ENCODE measurements around the gene DTNA. TPM values are rescaled to one million over a fixed set of nuclear protein-coding genes. Genes with fewer than 3 reads are reported as not detected.

Gene DTNA
- polyA plus RNA-seq, 3 donors: 17.6 to 25.3 (median 21.6) TPM

DNA sequence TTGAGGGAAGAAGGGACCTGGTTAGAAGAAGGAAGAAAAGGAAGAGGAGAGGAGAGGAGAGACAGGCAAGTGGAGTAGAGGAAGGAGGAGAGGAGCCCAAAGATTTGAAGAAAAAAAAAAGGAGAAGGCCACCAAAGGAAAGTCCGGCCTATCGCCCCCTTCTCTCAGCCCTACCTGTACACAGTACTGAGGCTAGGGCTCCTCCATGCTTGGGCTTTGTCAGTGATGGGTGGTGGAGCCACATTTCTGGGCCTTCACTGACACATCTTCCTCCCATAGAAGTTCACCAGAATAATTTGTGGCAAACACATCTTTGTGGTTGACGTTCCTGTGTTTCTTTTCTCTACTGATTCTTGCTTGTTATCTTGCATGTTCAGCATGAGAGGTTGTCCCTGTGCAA lies 125.4 kb downstream of the DTNA start:
- no peak for DNase-seq (ENCODE audit: extremely low read depth in 1 of 11, low read depth in 9 of 11, low spot score in 4 of 11)

DNA sequence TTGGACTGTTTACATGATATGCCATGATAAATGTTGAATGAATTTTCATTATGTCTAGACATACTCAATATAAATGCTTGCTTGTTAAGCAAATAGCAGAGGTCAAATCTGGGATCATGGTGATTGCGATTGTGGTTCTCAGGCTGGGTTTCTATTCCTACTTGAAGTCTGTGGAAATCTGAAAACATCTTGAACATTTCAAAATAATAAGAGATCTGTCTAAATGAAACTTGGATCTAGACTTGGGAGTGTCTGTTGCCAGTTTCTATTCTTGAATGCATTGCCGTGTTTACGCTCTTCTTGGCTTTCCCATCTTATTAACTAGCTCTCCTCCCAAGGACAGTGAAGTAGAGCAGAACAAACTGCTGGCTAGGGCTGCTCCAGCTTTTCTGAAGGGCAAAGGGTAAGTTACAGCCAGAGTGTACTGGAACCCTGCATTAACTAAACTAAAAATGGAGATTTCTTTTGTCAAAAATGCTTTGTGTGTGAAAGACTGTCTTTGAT lies 127.7 kb downstream of the DTNA start:
- DNase-seq (ENCODE audit: extremely low read depth in 1 of 11, low read depth in 9 of 11, low spot score in 4 of 11): peak in 6 of 11 donors; percentile 15 to 50 (median 22)

DNA sequence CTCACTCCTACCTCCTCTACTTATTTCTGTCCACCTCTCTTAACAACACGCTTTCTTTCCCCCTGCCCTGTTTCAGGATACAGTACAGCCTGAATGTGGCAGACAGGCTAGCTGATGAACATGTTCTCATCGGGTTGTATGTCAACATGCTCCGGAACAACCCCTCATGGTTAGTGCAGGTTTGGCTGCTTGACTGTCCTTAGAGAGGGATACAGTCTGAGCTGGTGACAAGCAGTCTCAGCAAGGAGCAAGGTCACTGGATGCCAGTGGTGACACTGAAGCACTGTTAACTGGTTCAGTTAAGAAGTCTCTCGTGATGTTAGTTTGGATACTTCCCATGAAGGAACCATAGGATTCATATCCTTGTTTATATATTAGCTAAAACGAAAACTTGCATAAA lies 128.6 kb downstream of the DTNA start:
- DNase-seq (ENCODE audit: extremely low read depth in 1 of 11, low read depth in 9 of 11, low spot score in 4 of 11): no peak

DNA sequence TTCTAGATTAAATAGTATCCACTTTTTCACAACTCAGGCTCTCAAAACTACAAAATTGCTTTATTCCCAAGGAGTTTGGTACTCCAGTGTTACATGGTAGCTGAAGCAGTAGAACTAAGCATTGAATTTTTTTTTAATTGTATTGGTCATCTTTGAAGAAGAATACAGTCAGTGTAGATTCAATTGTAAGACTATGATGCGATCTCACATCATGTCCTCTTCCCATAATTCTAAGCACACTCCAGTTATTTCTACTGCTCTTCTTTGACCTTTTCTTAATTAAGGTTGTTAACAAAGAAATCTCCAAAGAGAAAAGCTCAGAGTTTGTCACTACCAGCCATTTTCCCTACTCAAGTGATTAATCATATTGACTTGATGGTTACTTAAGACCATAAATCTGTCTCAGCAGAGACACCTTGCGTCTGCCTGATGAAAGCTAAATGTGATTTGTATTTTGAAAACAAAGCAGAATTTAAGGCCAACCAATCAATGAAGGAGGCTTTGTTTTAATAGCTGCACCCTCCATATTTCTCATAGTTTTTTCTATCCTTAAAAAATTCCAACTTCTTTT lies 130.2 kb downstream of the DTNA start:
- DNase-seq (ENCODE audit: extremely low read depth in 1 of 11, low read depth in 9 of 11, low spot score in 4 of 11): no peak

DNA sequence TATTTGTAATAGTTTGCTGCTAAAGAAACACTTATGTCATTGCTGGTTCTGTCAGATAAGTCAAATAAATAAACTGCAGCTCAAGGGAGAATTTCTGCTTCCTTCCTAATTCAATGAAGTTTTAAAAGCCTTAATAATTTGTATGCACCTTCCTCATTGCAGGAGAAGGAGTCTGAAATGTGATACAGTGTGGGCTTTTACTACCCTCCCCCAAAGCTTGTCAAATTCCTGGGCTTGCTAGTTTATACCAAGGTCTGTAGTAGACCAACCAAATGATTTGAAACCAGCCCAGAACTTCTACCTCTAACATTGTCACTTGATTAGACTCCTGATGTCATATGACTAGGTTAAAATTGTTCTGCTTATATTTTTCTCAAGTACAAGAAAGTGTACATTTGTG lies 131.8 kb downstream of the DTNA start:
- peak in 1 of 11 donors; percentile 19 for DNase-seq (ENCODE audit: extremely low read depth in 1 of 11, low read depth in 9 of 11, low spot score in 4 of 11)

DNA sequence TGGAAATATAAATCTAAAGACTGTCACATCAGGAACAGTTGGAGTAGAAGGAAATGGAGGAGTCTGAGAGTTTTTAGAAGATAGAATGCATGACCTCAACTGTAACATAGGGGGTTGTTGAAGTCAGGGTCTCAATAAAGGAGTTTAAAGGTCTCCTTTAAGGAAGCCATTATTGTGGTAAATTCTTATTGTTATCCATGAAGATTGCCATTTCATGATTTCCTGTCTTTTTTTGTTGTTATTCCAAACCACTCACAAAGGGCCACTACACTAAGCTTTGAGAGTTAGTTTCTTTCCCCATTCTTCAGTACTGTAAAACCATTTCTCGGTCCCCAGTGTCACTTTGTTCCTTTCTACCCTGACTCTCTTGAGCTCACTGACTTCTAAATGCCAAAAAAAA lies 134.0 kb downstream of the DTNA start:
- DNase-seq (ENCODE audit: extremely low read depth in 1 of 11, low read depth in 9 of 11, low spot score in 4 of 11): no peak

DNA sequence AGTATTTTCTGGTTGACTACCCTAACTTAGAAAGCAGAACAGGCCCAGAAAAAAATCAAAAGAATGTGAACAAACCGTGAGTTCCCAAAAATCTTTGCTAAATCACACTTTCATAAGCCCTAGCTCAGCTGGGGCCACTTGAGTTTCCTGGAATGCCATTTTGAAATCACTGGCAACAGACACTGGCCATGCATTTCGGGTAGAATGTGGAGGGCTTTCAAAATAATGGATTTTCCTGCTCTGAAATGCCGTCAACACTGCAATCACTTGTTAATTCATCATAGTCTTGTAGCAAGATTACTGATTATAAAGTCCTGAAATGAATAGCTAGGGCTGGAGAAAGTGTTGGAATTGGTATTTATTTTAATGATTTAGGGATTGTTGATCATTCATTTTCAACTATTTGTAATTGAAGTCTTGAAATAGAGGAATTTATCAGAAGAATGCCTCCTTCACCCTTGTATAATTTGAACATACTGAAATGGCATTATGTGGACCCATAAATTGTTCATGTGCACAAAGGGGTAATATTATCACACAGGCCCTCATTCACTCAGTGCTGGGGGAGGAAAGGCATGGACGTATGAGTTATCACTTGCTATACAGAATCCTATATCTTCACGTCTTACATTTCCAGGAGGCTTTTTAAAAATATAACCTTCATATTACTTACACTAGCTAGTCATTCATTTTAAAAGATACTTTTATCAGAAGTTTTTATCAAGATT lies 134.8 kb downstream of the DTNA start:
- DNase-seq (ENCODE audit: extremely low read depth in 1 of 11, low read depth in 9 of 11, low spot score in 4 of 11): no peak

DNA sequence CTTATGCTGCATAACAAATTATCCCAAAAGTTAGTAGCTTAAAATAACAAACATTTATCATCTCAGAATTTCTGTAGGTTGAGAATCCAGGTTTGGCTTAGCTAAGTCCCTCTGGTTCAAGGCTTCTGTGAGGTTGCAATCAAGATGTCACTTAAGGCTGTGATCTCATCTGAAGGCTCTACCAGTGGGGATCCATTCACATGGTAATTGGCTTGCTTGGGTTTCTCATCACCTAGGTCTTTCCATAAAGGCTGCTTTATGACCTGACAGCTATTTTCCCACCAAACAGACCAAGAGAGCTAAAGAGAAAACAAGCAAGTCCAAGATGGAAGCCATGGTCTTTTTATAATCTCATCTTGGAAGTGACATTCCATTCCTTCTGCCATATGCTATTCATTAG lies 137.3 kb downstream of the DTNA start:
- DNase-seq (ENCODE audit: extremely low read depth in 1 of 11, low read depth in 9 of 11, low spot score in 4 of 11): no peak

DNA sequence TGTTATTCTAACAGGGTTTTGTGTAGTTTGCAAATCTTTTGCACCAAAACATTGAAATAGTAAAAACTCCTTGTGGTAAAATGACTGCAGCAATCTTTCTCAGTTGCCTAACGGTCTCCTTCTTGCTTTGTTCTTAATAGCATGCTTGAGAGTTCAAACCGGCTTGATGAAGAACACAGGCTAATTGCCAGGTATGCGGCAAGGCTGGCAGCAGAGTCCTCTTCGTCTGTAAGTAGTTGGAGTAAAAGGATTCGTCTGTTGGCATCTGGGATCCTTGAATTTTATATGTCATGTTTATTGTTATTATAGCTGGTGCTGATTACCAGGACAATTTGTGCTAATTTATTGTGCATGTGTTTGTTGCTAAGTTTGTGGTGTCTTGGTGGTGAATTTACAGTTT lies 138.1 kb downstream of the DTNA start:
- no peak for DNase-seq (ENCODE audit: extremely low read depth in 1 of 11, low read depth in 9 of 11, low spot score in 4 of 11)

DNA sequence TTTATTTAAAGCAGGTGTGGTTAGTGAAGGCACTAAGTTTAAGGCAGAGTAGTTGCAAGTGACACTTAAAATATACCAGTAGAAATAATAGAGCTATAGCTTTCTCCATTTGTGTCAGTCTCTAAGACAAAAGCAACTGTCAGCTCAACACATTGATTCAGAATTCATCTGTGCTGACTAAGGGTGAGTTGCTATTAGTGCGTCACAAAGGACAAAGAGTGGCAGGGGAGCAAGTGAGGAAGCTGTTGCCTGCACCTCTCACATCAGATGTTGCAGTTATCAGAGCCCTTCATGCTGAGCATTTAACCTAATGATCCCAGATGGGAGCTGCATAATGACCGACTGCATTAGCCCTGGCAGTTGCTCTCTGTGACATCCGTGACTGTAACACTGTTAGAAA lies 138.6 kb downstream of the DTNA start:
- DNase-seq (ENCODE audit: extremely low read depth in 1 of 11, low read depth in 9 of 11, low spot score in 4 of 11): no peak

DNA sequence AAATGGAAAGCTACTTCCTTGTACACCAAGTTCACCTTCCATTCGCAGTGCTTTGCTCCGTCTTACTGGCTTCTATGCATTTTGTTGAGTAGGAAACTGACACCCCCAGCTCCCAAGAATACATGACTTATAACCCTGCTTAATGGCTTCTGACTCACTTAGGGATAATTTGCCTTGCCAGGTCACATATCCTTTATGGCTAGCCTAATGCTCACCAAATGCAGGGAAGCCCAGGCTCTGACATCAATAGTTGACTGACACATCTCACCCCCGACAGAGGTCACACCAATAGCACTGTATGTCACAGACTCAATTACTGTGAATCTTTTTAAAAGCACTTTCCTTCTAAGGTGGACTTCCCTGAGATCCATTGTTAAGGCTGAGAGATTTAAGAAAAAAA lies 147.2 kb downstream of the DTNA start:
- no peak for DNase-seq (ENCODE audit: extremely low read depth in 1 of 11, low read depth in 9 of 11, low spot score in 4 of 11)

DNA sequence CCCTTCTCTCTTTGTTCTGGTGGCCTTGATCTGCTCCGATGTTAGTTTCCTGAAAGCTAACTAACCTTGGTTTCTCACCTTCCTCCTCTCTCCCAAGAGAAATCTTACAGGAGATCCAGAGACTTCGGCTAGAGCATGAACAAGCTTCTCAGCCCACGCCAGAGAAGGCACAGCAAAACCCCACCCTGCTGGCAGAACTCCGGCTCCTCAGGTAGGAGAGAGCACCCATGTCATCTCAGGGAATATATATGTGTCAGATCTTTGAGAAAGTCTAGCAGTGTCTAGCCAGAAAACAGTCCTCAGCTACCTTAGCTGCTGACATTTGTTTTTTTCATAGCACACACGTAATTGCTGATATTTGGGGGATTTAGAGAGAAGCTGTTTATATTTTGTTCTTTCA lies 148.1 kb downstream of the DTNA start:
- DNase-seq (ENCODE audit: extremely low read depth in 1 of 11, low read depth in 9 of 11, low spot score in 4 of 11): no peak

DNA sequence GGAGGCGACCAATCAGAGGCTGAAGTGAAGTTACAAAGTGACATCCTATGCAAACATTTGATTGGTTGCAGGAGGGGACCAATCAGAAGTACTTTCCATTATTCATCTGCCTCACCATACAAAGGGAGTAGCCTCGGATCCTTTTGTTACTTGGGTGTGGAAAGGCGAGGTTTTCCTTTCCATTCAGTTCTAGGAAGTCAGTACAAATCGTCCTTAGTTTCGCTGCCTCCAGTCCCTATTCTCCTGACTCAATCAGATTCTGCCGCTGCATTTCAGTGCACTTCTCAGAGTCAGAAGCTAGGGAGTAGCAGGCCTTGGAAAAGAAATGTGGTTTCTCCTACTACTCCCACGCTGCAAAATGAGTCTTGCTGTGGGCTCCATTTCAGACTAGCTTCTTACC lies 149.4 kb downstream of the DTNA start:
- DNase-seq (ENCODE audit: extremely low read depth in 1 of 11, low read depth in 9 of 11, low spot score in 4 of 11): no peak

DNA sequence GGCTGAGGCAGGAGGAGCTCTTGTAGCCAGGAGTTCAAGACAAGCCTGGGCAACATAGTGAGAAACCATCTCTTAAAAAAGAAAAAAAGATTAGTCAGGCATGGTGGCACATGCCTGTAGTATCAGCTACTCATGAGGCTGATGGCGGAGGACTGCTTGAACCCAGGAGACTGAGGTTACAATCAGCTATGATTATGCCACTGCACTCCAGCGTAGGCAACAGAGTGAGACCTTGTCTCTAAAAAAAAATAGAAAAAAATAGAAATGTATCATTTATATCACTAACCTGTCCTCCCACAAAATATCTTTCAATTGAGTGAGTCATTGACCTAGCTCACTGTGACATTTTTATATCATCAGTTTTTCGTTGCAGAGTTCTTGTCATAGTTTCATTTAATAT lies 152.5 kb downstream of the DTNA start:
- no peak for DNase-seq (ENCODE audit: extremely low read depth in 1 of 11, low read depth in 9 of 11, low spot score in 4 of 11)

DNA sequence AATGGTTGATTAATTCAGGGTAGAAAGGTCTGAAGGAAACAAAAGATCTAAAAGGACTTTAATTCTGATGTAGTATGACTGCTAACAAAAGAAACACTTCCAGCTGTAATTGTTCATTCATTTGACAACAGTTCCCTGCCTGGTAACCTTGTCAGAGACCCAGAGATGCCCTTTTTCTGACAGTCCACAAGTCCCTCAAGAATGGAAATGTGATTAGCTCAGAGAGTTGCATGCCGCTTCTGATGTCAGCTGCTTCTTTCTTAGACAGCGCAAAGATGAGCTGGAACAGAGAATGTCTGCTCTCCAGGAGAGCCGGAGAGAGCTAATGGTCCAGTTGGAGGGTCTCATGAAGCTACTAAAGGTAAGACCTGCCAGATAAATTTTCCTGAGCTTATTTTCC lies 153.6 kb downstream of the DTNA start:
- DNase-seq (ENCODE audit: extremely low read depth in 1 of 11, low read depth in 9 of 11, low spot score in 4 of 11): no peak

DNA sequence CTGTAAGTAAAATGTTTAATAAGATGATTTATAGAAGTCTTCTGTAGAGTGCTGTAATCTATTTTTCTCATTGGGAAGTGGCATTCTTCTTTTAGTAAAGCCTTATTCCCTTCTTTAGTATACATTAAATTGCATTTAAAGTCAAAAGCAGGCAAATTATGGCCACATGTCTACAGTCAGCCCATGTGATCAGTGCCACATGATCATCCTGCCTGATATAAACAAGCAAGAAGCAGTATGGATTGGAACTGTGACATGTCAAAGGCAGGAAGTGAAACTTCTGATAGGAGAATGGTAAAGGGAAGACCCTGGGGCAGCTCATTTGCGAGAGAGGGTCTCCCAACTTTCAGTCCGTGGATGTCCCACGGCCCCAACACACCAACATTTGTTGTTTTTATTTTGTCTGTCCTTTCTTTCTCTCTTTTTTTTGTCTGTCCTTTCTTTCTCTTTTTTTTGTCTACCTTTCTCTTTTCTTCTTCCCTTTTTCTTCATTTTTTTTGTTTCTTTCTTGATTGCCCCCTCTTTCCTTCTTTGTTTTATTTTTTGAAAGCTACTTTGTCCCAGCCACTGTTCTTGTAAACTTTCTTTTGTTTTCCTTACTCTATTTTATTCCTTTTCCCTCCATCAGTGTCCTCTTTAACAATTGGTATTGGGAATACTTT lies 154.9 kb downstream of the DTNA start:
- no peak for DNase-seq (ENCODE audit: extremely low read depth in 1 of 11, low read depth in 9 of 11, low spot score in 4 of 11)

DNA sequence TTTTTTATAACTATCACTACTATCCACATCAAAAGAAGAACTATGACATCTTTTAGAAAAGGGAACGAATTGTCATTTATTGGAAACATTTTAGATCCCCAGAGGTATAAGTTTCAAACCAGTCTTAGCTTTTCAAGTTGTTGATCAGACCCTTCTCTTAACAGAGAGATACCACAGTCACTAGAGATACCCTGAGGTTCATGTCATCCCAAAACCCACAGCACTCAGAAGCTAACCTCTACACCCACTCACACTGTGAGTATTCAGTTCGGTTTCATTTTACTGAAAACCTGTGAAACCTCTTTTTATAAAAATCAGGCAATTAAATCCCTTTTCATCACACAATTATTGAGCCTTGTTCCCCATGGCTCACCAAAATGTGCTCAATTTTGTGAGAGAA lies 156.2 kb downstream of the DTNA start:
- no peak for DNase-seq (ENCODE audit: extremely low read depth in 1 of 11, low read depth in 9 of 11, low spot score in 4 of 11)

DNA sequence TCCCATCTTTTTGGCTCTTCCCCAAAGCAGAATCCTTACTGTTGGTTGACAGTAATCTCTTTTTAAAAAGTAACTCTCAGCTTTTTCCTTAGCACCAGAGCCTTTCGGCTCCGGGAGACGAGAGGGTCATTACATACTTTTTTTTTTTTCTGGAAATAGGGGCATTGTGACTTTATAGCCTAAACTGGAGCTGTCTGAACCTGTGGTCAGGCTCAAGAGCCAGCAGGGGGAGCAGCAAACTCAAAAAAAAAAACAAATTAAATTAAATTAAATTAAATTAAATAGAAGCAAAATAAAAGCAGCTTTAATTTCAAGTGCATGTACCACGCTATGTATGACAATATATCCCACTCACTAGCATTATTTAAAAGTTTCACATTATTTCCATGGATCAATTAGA lies 156.6 kb downstream of the DTNA start:
- DNase-seq (ENCODE audit: extremely low read depth in 1 of 11, low read depth in 9 of 11, low spot score in 4 of 11): no peak

DNA sequence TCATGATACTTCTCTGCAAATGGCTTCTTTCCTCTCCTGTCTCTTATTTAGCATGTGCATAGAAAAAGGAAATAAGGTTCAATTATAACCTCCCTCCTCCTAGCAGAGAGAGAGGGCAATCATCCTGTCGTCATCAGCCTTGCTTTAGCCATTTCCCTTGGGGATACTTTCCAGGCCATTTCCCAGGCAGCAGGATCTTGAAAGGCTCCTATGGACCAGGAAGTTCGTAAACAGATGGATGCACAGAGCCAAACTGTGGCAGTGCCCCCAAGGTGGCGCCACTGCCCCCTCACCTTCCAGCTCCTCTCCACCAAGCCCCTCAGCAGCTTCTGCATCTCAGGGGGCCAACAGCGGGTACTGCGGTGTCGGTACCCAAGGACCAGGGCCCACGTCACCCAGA lies 157.4 kb downstream of the DTNA start:
- peak in 1 of 11 donors; percentile 6 for DNase-seq (ENCODE audit: extremely low read depth in 1 of 11, low read depth in 9 of 11, low spot score in 4 of 11)

DNA sequence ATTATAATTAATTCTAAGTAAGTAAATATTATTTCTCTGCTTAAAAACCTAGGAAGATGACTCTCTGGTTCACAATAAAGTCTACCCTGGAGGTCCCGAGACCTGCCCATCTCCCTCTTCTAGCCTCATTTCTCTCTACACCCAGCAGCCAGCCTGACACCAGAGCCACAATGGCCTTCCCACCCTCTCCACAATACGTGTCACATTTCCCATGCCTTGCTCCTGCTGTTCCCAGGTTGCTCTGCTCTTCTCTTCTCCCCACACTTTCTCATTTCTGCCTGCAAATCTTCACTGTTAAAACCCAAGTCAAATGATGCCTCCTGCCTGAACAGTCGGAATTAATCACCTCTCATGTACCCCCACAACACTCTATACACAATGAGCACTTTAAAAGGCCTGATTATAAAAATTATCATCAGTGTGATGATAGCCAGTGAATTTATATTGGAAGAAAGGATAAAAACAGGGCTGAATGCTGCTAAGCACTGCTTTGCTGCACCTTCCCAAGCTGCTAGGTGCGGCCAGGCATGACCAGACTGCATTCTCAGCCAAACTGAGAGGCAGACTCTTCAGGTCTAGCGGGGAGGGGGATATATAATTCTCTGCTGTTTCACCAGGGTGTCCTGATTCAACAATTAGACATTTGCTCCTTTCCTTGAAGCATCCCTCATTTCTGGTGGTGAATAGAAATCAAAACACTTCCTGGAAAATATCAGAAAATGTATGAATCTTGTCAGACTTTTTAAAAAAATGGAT lies 160.6 kb downstream of the DTNA start:
- peak in 2 of 11 donors; percentile 9 to 14 for DNase-seq (ENCODE audit: extremely low read depth in 1 of 11, low read depth in 9 of 11, low spot score in 4 of 11)
